GM19438 (cell line): ENCODE results near the gene EVI5.

Experiments
- ATAC-seq: cut with Tn5 transposase; IDR thresholded peaks from one replicate; pipeline ENCODE4 v1.9.1; 2021; ENCODE audit warnings: low read depth; ENCODE audit not compliant: unreplicated experiment

The EVI5 gene

GRCh38 chr1:92784639-92785500 lies at the start of gene EVI5:
Gene EVI5 (minus strand): TSS chr1:92785108. CDS start chr1:92736546, 48,562 bp downstream.
- peak; percentile 95 for ATAC-seq

GRCh38 chr1:92834617-92835016 lies 49.7 kb upstream of the EVI5 start:
- ATAC-seq = no peak

GRCh38 chr1:92833840-92834239 lies 48.9 kb upstream of the EVI5 start:
- ATAC-seq = no peak

- ATAC-seq = peak; percentile 4
Measured at GRCh38 chr1:92832537-92833114, 47.7 kb upstream of the EVI5 start.

- peak; percentile 96 for ATAC-seq
Measured at GRCh38 chr1:92831762-92832536, 47.0 kb upstream of the EVI5 start, which contains the start of gene RPL5. Gene RPL5 (plus strand): TSS chr1:92832040. CDS start chr1:92832115, 75 bp downstream.

- no peak for ATAC-seq
Measured at GRCh38 chr1:92831368-92831761, 46.5 kb upstream of the EVI5 start.

- no peak for ATAC-seq
Measured at GRCh38 chr1:92826792-92827191, 41.9 kb upstream of the EVI5 start.

- ATAC-seq = no peak
Measured at GRCh38 chr1:92822879-92823278, 38.0 kb upstream of the EVI5 start.

- no peak for ATAC-seq
Measured at GRCh38 chr1:92820551-92820950, 35.6 kb upstream of the EVI5 start.

- no peak for ATAC-seq
Measured at GRCh38 chr1:92820024-92820423, 35.1 kb upstream of the EVI5 start.

- peak; percentile 82 for ATAC-seq
Measured at GRCh38 chr1:92817986-92818764, 33.3 kb upstream of the EVI5 start.

GRCh38 chr1:92817137-92817697 lies 32.3 kb upstream of the EVI5 start:
- ATAC-seq = no peak

GRCh38 chr1:92816732-92817131 lies 31.8 kb upstream of the EVI5 start:
- ATAC-seq = no peak

GRCh38 chr1:92808381-92808780 lies 23.5 kb upstream of the EVI5 start:
- ATAC-seq = no peak

GRCh38 chr1:92805216-92805615 lies 20.3 kb upstream of the EVI5 start:
- no peak for ATAC-seq

GRCh38 chr1:92804721-92805201 lies 19.9 kb upstream of the EVI5 start:
- ATAC-seq = no peak

- ATAC-seq = no peak
Measured at GRCh38 chr1:92803140-92803887, 18.4 kb upstream of the EVI5 start.

GRCh38 chr1:92797961-92798360 lies 13.1 kb upstream of the EVI5 start:
- ATAC-seq = no peak

GRCh38 chr1:92797297-92797696 lies 12.4 kb upstream of the EVI5 start:
- no peak for ATAC-seq
